ENCODE data around the gene CFLAR.

CFLAR gene

GRCh38 chr2:201216918-201217317 lies 101.0 kb downstream of the CFLAR start:
- no peak for DNase-seq (ENCODE audit: low read depth in 2 of 2)

GRCh38 chr2:201218780-201219179 lies 102.8 kb downstream of the CFLAR start:
- no peak for DNase-seq (ENCODE audit: low read depth in 2 of 2)

- no peak for DNase-seq (ENCODE audit: low read depth in 2 of 2)
These were observed 103.5 kb downstream of the CFLAR start for GRCh38 chr2:201219328-201220096.

GRCh38 chr2:201220102-201220570 lies 104.2 kb downstream of the CFLAR start:
- DNase-seq (ENCODE audit: low read depth in 2 of 2) = peak; percentile 33 to 34

- DNase-seq (ENCODE audit: low read depth in 2 of 2) = no peak
These were observed 107.4 kb downstream of the CFLAR start for GRCh38 chr2:201223089-201224073.
